AG10803 (cell line): Measurements from ENCODE around the gene MUL1.

ENCODE experiments used
- DNase-seq: peaks from one replicate; pipeline ENCODE4 v3.0.0; 2010; ENCODE audit warnings: low read depth
- H3K4me3 ChIP-seq: 2 replicates; pipeline ENCODE4 v1.5.1; 2011; ENCODE audit warnings: mild to moderate bottlenecking, low read length, control low read depth
- CTCF ChIP-seq: conservative IDR thresholded peaks from 2 replicates; pipeline ENCODE4 v1.5.1; 2011; ENCODE audit warnings: mild to moderate bottlenecking, low read length, control low read depth, inconsistent platforms

The MUL1 gene

DNA sequence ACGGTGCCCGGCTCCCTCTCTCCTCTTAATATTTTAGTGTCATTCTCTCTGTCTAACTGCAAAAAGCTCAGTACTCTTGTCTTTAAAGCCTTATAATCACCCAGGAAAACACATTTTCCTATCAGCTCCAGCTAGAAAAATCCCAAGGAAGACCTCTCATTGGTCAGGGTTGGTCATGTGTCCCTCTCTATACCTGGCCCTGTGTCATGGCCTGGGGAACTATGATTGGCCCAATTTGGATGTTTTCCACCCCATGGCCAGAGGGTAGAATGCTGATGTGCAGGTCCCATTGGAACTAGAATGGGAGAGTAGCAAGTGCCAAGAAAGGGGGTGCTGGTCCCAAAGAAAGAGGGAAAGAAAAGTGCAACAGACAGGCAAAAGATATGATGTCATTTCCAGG lies 49.2 kb downstream of the MUL1 start:
- no peak for DNase-seq
- no peak for TF ChIP-seq CTCF
- no peak overlapping the region for H3K4me3 ChIP-seq

- TF ChIP-seq CTCF: no peak
- H3K4me3 ChIP-seq: no peak overlapping the region
- no peak for DNase-seq
These were observed 53.9 kb downstream of the MUL1 start for GRCh38 chr1:20454004-20454403.

- no peak for TF ChIP-seq CTCF
- no peak overlapping the region for H3K4me3 ChIP-seq
- peak; percentile 86 for DNase-seq
These were observed 58.1 kb downstream of the MUL1 start for GRCh38 chr1:20449735-20450311.
